SKM-1 treated with dmso at 0.1 percent for 144 hours (cell line): ENCODE measurements around the gene SPINK8.
"Not testable (repeated sequence)": the region's sequence is repeated elsewhere in the genome, so short reads cannot be mapped to it uniquely, and the experiment has no call there.

Experiments used
- DNase-seq: peaks from one replicate; lab custom pipeline; 2025; ENCODE audit not compliant: unreplicated experiment; lab: John Stamatoyannopoulos, UW

SPINK8 gene

DNA sequence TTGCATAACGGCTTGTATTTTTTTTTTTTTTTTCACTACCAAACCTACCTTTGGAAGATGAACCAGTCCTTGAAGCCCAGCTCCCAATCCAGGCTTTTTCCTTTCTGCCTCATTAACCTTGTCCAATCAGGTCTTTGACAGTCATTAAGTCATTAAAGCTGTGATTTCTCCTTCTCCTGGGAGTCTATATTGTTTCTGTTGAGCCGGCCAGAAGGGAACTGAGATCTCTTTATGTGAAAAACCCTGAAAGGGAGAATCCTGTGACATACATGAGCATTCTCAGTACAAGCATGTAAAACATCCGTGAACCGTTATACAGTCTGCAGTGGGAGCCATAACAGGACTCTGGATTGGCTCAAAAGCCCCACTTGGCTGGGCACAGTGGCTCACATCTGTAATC is 52.6 kb downstream of the SPINK8 start:
- DNase-seq = no peak

DNA sequence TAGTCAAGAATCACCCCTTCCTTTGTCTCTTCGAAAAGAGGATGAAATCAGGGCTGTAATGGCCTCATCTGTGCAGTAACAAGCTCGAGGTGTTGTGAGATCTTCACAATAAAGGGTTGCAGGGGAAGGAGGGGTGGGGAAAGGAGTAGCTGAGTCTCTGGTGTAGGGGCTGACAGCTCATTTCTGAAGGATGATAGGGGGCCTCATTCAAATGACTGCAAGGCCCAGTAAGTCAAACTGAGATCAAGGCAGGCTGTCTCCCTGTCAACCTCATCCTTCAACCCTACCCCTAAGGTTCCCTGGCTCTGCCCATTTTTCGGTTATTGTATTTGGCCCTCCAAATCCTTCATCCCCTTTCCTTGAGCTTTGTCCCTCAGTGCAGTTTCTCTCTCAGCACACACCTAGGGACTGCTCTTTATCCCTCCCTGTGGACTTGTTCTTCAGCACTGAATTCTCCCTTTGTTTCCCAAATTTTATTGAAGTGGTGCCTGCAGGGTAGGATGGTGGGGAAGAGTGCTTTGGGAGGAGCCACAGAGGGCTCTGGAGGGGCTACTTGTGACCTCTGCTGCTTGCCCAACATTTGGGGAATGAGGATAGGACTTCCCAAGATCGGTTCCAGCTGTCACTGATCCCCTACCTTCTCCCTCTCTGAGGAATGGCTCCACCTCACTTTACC is 54.4 kb downstream of the SPINK8 start:
- no peak for DNase-seq

DNA sequence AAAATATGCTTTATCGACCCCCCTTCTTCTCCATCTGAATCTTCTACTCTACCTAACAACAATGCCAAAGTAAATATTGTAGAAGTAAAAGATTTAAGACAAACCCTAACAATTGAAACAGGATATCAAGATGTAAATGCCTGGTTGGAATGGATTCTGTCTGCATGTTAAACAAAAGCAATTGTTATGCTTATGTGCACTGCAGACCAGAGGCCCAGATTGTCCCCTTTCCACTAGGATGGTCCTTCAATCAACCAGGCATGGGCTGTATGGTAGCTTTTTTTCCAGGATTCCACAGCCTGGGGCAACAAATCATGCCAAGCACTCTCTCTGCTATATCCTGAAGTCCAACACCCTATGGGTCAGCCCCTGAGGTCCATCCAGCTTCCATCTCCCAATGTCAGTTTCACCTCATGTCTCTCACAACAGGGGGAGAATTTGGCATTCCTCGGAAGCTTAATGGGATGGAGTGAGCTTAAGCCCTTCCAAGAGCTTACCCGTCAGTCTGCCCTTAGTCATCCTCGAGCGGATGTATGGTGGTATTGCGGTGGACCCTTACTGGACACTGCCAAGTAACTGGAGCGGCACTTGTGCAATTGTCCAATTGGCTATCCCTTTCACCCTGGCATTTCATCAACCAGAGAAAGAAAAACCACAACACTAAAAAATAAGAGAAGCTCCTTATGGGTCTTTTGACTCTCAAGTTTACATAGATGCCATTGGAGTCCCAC is 56.4 kb downstream of the SPINK8 start:
- no peak for DNase-seq

DNA sequence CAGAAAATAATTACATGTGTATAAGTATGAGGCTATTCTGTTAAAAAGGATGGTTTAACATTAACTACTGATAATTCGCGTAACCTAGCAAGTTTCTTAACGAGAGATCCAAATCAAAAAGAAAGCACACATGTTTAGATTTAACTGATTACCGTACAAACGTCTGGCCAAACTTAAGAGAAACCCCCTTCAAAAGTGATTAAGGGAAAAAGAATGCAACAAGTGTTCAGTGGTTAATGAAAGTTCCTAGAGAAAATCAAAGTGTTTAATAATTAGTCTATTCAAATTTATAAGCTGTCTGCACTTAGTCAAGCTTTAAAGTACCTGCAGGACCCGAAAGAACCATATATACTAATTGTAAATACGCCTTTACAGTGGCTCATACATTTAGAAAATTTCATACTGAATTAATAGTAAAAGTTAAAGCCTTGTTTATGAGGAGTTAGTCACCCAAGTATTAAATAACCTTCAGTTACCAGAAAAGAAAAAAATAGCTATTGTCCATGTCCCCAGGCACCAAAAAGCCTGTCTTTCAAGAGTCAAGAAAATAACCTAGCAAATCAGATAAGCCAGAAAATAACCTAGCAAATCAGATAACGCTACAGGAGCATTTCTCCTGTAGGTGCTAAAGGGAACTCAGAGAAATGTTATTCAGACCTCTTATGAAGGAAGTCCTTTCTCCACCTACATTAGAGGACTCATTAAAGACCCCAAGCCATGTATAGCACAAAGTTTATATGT is 58.0 kb downstream of the SPINK8 start:
- no peak for DNase-seq

DNA sequence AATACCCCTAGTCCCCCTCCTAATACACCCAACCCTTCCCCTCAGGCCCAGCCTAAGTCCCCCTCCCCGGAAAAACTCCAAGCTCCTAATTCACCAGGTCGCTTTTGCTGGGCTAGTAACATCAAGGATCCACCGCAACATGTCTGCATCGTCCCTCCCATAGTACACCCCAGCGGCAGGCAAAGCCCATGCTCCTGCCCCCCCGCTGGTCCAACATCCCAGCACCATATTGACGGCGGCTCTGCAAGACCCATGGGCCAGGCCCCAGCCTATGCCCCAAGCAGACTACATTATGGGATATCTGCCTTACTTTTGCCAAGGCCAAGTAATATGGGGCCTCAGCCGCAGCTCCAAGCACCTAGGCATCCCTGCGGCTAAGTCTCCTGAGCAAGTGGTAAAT is 59.0 kb downstream of the SPINK8 start:
- no peak for DNase-seq

DNA sequence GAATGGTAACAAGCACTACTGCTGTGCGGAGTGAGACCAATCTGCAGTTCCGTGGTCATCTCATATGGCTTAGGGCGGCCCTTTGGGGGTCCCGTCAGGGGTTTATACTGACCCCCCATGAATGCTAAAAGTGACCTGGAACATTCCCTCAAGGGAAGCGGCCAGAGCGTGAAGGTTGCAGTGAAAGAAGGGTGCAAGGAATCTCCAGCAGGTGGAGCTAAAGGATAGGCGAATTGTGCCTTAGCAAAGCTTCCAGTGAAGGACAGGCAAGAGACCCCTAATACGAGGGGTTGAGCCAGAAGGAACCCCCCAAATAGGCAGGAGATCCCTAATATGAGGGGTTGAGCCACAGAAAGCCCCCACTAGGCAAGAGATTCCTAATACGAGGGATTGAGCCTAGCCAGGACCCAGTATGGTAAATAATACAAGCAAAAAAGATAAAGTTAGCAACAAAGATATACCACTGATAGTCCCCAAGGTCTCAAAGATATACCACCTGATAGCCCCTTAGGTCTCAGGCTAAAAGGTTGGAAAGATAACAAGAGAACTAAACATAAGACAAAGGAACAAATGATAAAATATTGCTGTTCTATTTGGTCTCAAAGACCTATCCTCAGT is 59.8 kb downstream of the SPINK8 start:
- DNase-seq = peak; percentile 51

DNA sequence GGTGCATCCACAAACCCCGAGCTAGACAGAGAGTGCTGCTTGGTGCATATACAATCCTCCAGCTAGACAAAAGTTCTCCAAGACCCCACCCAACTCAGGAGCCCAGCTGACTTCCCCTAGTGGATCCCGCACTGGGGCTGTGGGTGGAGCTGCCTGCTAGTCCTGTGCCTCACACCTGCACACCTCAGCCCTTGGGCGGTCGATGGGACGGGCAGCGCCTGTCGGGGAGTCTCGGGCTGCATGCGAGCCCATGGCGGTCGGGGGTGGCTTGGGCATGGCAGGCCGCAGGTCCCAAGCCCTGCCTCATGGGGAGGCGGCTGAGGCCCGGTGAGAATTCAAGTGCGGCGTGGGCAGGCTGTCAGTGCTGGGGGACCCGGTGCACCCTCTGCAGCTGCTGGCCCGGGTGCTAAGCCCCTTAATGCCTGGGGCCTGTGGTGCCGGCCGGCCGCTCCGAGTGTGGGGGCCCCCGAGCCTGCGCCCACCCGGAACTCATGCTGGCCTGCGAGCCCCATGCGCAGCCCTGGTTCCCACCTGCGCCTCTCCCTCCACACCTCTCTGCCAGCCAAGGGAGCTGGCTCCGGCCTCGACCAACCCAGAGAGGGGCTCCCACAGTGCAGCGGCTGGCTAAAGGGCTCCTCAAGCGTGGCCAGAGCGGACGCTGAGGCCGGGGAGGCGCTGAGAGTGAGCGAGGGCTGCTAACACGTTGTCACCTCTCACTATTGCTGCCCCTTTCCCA is 61.5 kb downstream of the SPINK8 start:
- no peak for DNase-seq

DNA sequence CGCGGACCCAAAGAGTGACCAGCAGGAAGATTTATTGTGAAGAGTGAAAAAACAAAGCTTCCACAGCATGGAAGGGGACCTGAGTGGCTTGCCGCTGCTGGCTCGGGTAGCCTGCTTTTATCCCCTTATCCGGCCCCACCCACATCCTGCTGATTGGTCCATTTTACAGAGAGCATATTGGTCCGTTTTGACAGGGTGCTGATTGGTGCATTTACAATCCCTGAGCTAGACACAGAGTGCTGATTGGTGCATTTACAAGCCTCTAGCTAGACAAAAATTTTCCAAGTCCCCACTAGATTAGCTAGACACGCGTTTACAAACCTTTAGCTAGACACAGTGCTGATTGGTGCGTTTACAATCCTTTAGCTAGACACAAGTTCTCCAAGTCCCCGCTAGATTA is 62.2 kb downstream of the SPINK8 start:
- not testable (repeated sequence) for DNase-seq

DNA sequence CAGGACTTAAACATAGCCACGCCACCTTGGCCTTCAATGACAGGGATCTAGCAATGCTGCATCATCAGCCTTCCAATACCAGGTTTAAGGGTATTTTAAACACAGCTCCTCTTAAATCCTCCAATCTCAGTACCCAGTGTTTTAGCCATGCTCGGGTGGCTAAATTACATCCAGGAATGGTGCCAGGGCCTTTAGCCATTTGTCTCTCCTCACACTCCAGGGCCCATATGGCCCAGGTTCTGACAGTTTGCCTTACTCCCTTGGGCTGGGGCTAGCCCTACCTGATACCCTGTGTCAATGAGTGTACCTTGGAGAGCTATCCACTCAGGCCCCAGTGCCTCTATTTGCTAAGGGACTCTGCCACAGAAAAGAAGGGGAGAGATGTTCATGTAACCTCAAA is 63.2 kb downstream of the SPINK8 start:
- DNase-seq = no peak

DNA sequence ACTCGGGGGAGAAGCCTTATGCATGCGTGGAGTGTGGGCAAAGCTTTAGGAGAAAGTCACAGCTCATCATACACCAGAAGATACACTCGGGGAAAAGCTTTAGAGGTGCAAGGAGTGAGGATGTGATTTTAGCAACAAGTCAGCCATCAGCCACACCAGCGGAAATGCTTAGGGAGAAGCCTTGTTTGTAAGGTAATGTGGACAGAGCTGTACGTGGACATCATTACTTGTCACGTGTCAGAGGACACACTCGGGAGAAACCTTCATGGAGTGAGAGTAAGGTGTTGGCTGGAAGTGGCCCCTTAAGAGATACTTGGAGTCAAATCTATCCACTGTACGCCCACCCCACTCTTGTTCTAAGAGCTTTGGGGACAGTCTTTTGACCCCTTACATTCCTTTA is 63.9 kb downstream of the SPINK8 start:
- DNase-seq = no peak

DNA sequence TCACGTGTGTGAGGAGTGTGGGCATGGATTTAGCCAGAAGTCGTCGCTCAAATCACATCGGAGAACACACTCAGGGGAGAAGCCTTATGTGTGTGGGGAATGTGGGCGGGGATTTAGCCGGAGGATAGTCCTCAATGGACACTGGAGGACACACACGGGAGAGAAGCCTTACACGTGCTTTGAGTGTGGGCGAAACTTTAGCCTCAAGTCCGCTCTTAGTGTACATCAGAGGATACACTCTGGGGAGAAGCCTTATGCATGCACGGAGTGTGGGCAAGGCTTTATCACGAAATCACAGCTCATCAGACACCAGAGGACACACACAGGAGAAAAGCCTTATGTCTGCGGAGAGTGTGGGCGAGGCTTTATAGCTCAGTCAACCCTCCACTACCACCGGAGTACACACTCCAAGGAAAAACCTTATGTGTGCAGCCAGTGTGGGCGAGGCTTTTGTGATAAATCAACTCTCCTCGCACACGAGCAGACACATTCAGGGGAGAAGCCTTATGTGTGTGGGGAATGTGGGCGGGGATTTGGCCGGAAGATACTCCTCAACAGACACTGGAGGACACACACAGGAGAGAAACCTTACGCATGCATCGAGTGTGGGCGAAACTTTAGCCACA is 64.4 kb downstream of the SPINK8 start:
- no peak for DNase-seq

DNA sequence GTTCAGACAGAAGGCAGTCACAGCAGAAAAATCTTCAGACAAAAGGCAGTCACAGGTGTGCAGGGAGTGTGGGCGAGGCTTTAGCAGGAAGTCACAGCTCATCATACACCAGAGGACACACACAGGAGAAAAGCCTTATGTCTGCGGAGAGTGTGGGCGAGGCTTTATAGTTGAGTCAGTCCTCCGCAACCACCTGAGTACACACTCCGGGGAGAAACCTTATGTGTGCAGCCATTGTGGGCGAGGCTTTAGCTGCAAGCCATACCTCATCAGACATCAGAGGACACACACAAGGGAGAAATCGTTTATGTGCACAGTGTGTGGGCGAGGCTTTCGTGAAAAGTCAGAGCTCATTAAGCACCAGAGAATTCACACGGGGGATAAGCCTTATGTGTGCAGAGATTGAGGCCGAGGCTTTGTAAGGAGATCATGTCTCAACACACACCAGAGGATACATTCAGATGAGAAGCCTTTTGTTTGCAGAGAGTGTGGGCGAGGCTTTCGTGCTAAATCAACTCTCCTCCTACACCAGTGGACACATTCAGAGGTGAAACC is 65.0 kb downstream of the SPINK8 start:
- DNase-seq = no peak

DNA sequence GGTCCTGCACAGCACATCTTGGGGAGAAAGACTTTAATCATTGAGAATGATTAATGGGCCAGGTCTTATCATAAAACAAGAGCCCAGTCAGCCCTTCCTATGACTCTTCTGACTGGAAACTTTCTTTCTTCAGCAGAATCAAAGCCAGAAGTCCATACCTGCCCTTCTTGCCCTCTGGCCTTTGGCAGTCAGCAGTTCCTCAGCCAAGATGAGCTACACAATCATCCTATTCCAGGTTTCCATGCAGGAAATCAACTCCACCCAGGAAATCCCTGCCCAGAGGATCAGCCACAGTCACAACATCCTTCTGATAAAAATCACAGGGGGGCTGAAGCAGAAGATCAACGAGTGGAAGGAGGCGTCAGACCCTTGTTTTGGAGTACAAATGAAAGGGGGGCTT is 65.7 kb downstream of the SPINK8 start:
- no peak for DNase-seq

DNA sequence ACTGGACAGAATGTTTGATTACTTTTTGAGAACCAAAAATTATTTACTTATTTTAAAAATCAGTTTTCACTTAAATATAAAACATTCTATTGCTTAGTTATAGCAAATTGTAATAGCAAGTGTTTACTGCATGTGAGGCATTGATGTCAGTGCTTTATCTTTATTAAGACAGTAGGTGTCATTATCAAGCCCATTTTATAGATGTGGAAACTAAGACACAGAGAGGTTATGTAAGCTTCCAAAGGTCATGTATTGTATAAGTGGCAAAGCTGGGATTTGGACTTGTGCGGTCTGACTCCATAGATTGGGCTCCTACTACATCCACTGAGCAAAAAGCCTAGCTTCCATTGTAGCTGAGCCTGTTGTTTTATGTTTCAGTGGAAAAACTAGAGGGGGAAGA is 74.9 kb downstream of the SPINK8 start:
- no peak for DNase-seq
